Stimulated activated naive B cell treated with anti-CD40 and anti-IgM and Interleukin-4, amounts not matched to agents 10 μg/mL and 1 μg/mL and 100 μg/mL, for 72 hours (primary cell): ENCODE data around the gene WDR45.

ENCODE experiments used
- ATAC-seq, 2 donors: fragments of 150-1000 bp; cut with Tn5 transposase; replicated peaks; 2 replicates each; pipeline ENCODE4 v1.10.0; 2021; ENCODE audit warnings: moderate library complexity in 1 of 2
- DNase-seq: peaks from one replicate; pipeline ENCODE4 v3.0.0; 2021
- H3K27ac Mint-ChIP-seq: one replicate; pipeline ENCODE4 v1.8.0; 2022; ENCODE audit warnings: mild to moderate bottlenecking, mixed read lengths
- H3K27me3 Mint-ChIP-seq, 2 donors: one replicate each; pipeline ENCODE4 v1.8.0; 2022; ENCODE audit warnings: mixed read lengths in 2 of 2
- H3K36me3 Mint-ChIP-seq, 2 donors: one replicate each; pipeline ENCODE4 v1.8.0; 2022; ENCODE audit warnings: mixed read lengths in 2 of 2, mild to moderate bottlenecking in 1 of 2
- H3K4me1 Mint-ChIP-seq, 2 donors: one replicate each; pipeline ENCODE4 v1.8.0; 2022; ENCODE audit warnings: mixed read lengths in 2 of 2, mild to moderate bottlenecking in 1 of 2
- H3K4me3 Mint-ChIP-seq, 2 donors: one replicate each; pipeline ENCODE4 v1.8.0; 2022; ENCODE audit warnings: mild to moderate bottlenecking in 2 of 2, mixed read lengths in 2 of 2, moderate library complexity in 1 of 2
- H3K9me3 Mint-ChIP-seq, 2 donors: one replicate each; pipeline ENCODE4 v1.8.0; 2022; ENCODE audit warnings: mixed read lengths in 2 of 2, mild to moderate bottlenecking in 1 of 2

Gene WDR45

GRCh38 chrX:49043987-49044281 lies 35.8 kb downstream of the WDR45 start:
- Mint-ChIP-seq H3K4me3 (peak overlapping the region; percentile 78 to 87), H3K9me3 (no peaks in the 10 kb centered on the region), H3K36me3 (peaks cover 8 to 11% of the 10 kb centered on the region in 2 donors), H3K4me1 (peaks cover 23 to 36% of the 10 kb centered on the region in 2 donors), H3K27me3 (no peaks in the 10 kb centered on the region), H3K27ac (peak overlapping the region; percentile 83)
- DNase-seq (no peak), ATAC-seq (no peak)

GRCh38 chrX:49043220-49043986 lies 36.3 kb downstream of the WDR45 start, which contains the start of gene TFE3:
Gene TFE3 (minus strand): TSS chrX:49043357. CDS start chrX:49043226, 131 bp downstream.
- Mint-ChIP-seq H3K27me3 (no peaks in the 10 kb centered on the region), H3K4me1 (peaks cover 26 to 40% of the 10 kb centered on the region in 2 donors), H3K4me3 (peak within 1 kb of the TSS; percentile 86 to 87), H3K27ac (peak within 1 kb of the TSS; percentile 91), H3K9me3 (no peaks in the 10 kb centered on the region), H3K36me3 (peaks cover 13 to 16% of the 10 kb centered on the region in 2 donors)
- ATAC-seq (peak; percentile 91), DNase-seq (peak; percentile 96)

- Mint-ChIP-seq H3K4me3 (peak overlapping the region; percentile 86 to 87), H3K36me3 (peaks cover 15 to 20% of the 10 kb centered on the region in 2 donors), H3K4me1 (peaks cover 28 to 40% of the 10 kb centered on the region in 2 donors), H3K27me3 (no peaks in the 10 kb centered on the region), H3K27ac (peak overlapping the region; percentile 91), H3K9me3 (no peaks in the 10 kb centered on the region)
- ATAC-seq (no peak), DNase-seq (no peak)
These were observed 37.0 kb downstream of the WDR45 start for GRCh38 chrX:49042581-49043219.

GRCh38 chrX:49041744-49042580 lies 37.7 kb downstream of the WDR45 start:
- peaks cover 29 to 40% of the 10 kb centered on the region in 2 donors for H3K4me1 Mint-ChIP-seq
- H3K27ac Mint-ChIP-seq: peak overlapping the region; percentile 91
- peak overlapping the region; percentile 86 to 87 for H3K4me3 Mint-ChIP-seq
- no peaks in the 10 kb centered on the region for H3K27me3 Mint-ChIP-seq
- no peak for ATAC-seq
- H3K9me3 Mint-ChIP-seq: no peaks in the 10 kb centered on the region
- peaks cover 16 to 22% of the 10 kb centered on the region in 2 donors for H3K36me3 Mint-ChIP-seq
- DNase-seq: no peak

GRCh38 chrX:49040376-49040955 lies 39.2 kb downstream of the WDR45 start:
- Mint-ChIP-seq H3K27ac (peak overlapping the region; percentile 92), H3K4me1 (peaks cover 29 to 40% of the 10 kb centered on the region in 2 donors), H3K36me3 (peaks cover 16 to 22% of the 10 kb centered on the region in 2 donors), H3K27me3 (no peaks in the 10 kb centered on the region), H3K4me3 (peak overlapping the region; percentile 50 to 63), H3K9me3 (no peaks in the 10 kb centered on the region)
- ATAC-seq (no peak), DNase-seq (no peak)

GRCh38 chrX:49039598-49040375 lies 39.9 kb downstream of the WDR45 start:
- no peak for ATAC-seq
- no peak for DNase-seq
- Mint-ChIP-seq H3K27ac (peak overlapping the region; percentile 92), H3K9me3 (no peaks in the 10 kb centered on the region), H3K36me3 (peaks cover 16 to 24% of the 10 kb centered on the region in 2 donors), H3K4me3 (peak overlapping the region; percentile 53 to 63), H3K27me3 (no peaks in the 10 kb centered on the region), H3K4me1 (peaks cover 29 to 40% of the 10 kb centered on the region in 2 donors)

- Mint-ChIP-seq H3K27ac (peak overlapping the region; percentile 47), H3K9me3 (no peaks in the 10 kb centered on the region), H3K36me3 (peaks cover 20 to 36% of the 10 kb centered on the region in 2 donors), H3K4me1 (peaks cover 26 to 41% of the 10 kb centered on the region in 2 donors), H3K4me3 (no peak overlapping the region), H3K27me3 (no peaks in the 10 kb centered on the region)
- DNase-seq (no peak), ATAC-seq (no peak)
These were observed 41.7 kb downstream of the WDR45 start for GRCh38 chrX:49037883-49038475.

- DNase-seq (no peak), ATAC-seq (no peak)
- peaks cover 12 to 27% of the 10 kb centered on the region in 2 donors for H3K36me3 Mint-ChIP-seq
- H3K9me3 Mint-ChIP-seq: no peaks in the 10 kb centered on the region
- H3K4me3 Mint-ChIP-seq: no peak overlapping the region
- H3K27ac Mint-ChIP-seq: no peak overlapping the region
- peaks cover 1 to 12% of the 10 kb centered on the region in 2 donors for H3K4me1 Mint-ChIP-seq
- no peaks in the 10 kb centered on the region for H3K27me3 Mint-ChIP-seq
These were observed 49.4 kb downstream of the WDR45 start for GRCh38 chrX:49030283-49030682.

- no peak overlapping the region for H3K4me3 Mint-ChIP-seq
- H3K27me3 Mint-ChIP-seq: no peaks in the 10 kb centered on the region
- peaks cover 12 to 26% of the 10 kb centered on the region in 2 donors for H3K36me3 Mint-ChIP-seq
- H3K9me3 Mint-ChIP-seq: no peaks in the 10 kb centered on the region
- H3K27ac Mint-ChIP-seq: no peak overlapping the region
- H3K4me1 Mint-ChIP-seq: peaks cover 1 to 12% of the 10 kb centered on the region in 2 donors
- DNase-seq (no peak), ATAC-seq (no peak)
These were observed 49.8 kb downstream of the WDR45 start for GRCh38 chrX:49029876-49030275.
